Measurements from ENCODE around the gene CASQ1. TPM values are rescaled to one million over a fixed set of nuclear protein-coding genes. Genes with fewer than 3 reads are reported as not detected.

The CASQ1 gene
- total and polyA plus RNA-seq, 9 donors: 0.06 to 0.92 (median 0.43) TPM; not detected in 3

- Histone ChIP-seq H3K27me3 (no peaks in the 10 kb centered on the region), H3K9me3 (no peaks in the 10 kb centered on the region), H3K4me3 (no peak overlapping the region), H3K4me1 (ENCODE audit: insufficient read depth) (peaks cover 1% of the 10 kb centered on the region), H3K27ac (no peak overlapping the region), H3K36me3 (no peaks in the 10 kb centered on the region)
- intact Hi-C loops (cut with DNase I): no loop called here
- TF ChIP-seq POLR2A (IDR thresholded peaks at IDR 0.05) (no peak), EP300 (IDR thresholded peaks at IDR 0.05) (no peak), CTCF (IDR thresholded peaks at IDR 0.05) (no peak)
- no peak for DNase-seq
- WGBS, 3 donors: 96 to 97% (median 97%) methylated on average over 1 of the region's 1 CpG
These were observed 37.2 kb downstream of the CASQ1 start for GRCh38 chr1:160227561-160227960.

GRCh38 chr1:160228431-160228830, 38.1 kb downstream of the CASQ1 start:
- no peak for DNase-seq
- Histone ChIP-seq H3K36me3 (no peaks in the 10 kb centered on the region), H3K9me3 (no peaks in the 10 kb centered on the region), H3K27me3 (no peaks in the 10 kb centered on the region), H3K4me3 (no peak overlapping the region), H3K4me1 (ENCODE audit: insufficient read depth) (peaks cover 1% of the 10 kb centered on the region), H3K27ac (no peak overlapping the region)
- TF ChIP-seq POLR2A (IDR thresholded peaks at IDR 0.05): no peak
- intact Hi-C loops (cut with DNase I): no loop called here

- Histone ChIP-seq H3K4me1 (ENCODE audit: insufficient read depth) (peaks cover 1% of the 10 kb centered on the region), H3K9me3 (no peaks in the 10 kb centered on the region), H3K4me3 (no peak overlapping the region), H3K27me3 (no peaks in the 10 kb centered on the region), H3K27ac (no peak overlapping the region), H3K36me3 (no peaks in the 10 kb centered on the region)
- intact Hi-C loops (cut with DNase I): no loop called here
- TF ChIP-seq EP300 (IDR thresholded peaks at IDR 0.05): no peak
- TF ChIP-seq CTCF (IDR thresholded peaks at IDR 0.05): no peak
- no peak for TF ChIP-seq POLR2A (IDR thresholded peaks at IDR 0.05)
- no peak for DNase-seq
These were observed 42.5 kb downstream of the CASQ1 start for GRCh38 chr1:160232911-160233310.

GRCh38 chr1:160236806-160237205, 46.4 kb downstream of the CASQ1 start:
- H3K27me3 ChIP-seq: no peaks in the 10 kb centered on the region
- TF ChIP-seq EP300 (IDR thresholded peaks at IDR 0.05) (no peak), POLR2A (IDR thresholded peaks at IDR 0.05) (no peak), CTCF (IDR thresholded peaks at IDR 0.05) (no peak)
- H3K4me1 ChIP-seq (ENCODE audit: insufficient read depth): no peaks in the 10 kb centered on the region
- no peak for DNase-seq
- intact Hi-C loops (cut with DNase I): loop anchor here in 1 of 4 donors (5.0 kb wide), 1 partner anchor 45 kb away; the partner anchor contains the start of gene CASQ1
- H3K27ac ChIP-seq: no peak overlapping the region
- H3K9me3 ChIP-seq: no peaks in the 10 kb centered on the region
- H3K36me3 ChIP-seq: no peaks in the 10 kb centered on the region
- 74 to 81% (median 74%) methylated on average over 5 of the region's 5 CpGs for WGBS, 3 donors
- no peak overlapping the region for H3K4me3 ChIP-seq

GRCh38 chr1:160237558-160237957, 47.2 kb downstream of the CASQ1 start:
- Histone ChIP-seq H3K4me1 (ENCODE audit: insufficient read depth) (no peaks in the 10 kb centered on the region), H3K27me3 (no peaks in the 10 kb centered on the region), H3K9me3 (no peaks in the 10 kb centered on the region), H3K27ac (no peak overlapping the region), H3K4me3 (no peak overlapping the region), H3K36me3 (no peaks in the 10 kb centered on the region)
- intact Hi-C loops (cut with DNase I): loop anchor here in 1 of 4 donors (5.0 kb wide), 1 partner anchor 45 kb away; the partner anchor contains the start of gene CASQ1
- 94 to 95% (median 95%) methylated on average over 2 of the region's 2 CpGs for WGBS, 3 donors
- DNase-seq: no peak
- TF ChIP-seq POLR2A (IDR thresholded peaks at IDR 0.05): no peak
- TF ChIP-seq EP300 (IDR thresholded peaks at IDR 0.05): no peak
- no peak for TF ChIP-seq CTCF (IDR thresholded peaks at IDR 0.05)

All from ovary (tissue), 9 donors.